Measurements from ENCODE around the gene GSC2.

GSC2 gene

GRCh38 chr22:19132693-19133400, 17.2 kb downstream of the GSC2 start:
- DNase-seq = no peak

DNA sequence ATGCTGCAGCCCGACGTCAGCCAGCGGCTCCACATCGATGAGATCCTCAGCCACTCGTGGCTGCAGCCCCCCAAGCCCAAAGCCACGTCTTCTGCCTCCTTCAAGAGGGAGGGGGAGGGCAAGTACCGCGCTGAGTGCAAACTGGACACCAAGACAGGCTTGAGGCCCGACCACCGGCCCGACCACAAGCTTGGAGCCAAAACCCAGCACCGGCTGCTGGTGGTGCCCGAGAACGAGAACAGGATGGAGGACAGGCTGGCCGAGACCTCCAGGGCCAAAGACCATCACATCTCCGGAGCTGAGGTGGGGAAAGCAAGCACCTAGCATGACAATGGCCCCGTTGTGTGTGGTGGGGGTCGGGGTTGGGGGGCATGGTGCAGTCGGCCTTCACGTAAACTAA, 17.9 kb downstream of the GSC2 start:
- DNase-seq = no peak

DNA sequence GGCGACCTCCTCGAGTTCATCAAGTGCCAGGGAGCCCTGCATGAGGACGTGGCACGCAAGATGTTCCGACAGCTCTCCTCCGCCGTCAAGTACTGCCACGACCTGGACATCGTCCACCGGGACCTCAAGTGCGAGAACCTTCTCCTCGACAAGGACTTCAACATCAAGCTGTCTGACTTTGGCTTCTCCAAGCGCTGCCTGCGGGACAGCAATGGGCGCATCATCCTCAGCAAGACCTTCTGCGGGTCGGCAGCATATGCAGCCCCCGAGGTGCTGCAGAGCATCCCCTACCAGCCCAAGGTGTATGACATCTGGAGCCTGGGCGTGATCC, 18.4 kb downstream of the GSC2 start:
- no peak for DNase-seq

DNA sequence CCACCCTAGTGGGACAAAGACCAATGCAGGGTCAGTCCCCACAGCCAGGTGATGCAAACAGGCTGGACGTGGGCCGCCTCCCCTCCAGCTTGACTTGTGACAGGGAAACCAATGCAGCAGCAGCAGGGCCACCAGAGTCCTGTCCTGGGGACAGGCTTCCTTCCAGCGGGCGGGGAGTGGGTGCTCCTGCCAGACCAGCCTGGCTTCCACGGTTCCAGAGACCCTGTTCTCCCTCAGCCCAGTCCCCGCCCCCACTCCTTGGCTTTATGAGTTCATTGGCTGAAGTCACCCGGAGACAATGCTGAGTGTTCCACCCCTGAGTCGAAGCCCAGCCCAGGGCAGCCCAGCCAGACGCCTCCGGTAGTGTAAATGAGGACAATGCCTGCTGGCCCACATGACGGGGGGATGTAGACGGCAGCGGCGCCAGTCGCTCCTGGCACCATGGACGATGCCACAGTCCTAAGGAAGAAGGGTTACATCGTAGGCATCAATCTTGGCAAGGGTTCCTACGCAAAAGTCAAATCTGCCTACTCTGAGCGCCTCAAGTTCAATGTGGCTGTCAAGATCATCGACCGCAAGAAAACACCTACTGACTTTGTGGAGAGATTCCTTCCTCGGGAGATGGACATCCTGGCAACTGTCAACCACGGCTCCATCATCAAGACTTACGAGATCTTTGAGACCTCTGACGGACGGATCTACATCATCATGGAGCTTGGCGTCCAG, 19.0 kb downstream of the GSC2 start, which contains the start of gene TSSK2:
TSSK2 (plus strand) TSS at position 350 of the 726 bp plus-strand sequence; CDS start at position 442, 92 bp downstream.
- DNase-seq = no peak

DNA sequence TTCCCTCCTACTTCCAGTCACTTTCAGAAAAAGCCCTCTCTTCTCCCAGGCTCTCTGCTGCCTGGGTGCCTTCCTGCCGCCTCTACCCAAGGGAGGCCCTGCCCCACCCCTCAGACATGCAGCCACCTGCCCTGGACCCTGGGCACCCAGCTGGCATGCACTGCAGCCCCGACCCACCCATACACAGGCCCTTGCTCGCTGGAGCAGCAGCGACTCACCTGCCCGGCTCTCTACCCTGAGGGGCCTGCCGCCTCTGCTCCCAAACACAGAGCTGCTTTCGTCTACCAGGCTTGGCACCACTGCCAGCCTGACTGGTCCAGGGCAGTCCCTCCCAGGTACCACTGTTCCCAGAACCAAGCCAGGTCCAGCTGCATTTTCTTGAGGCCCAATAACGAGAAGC, 20.2 kb downstream of the GSC2 start:
- DNase-seq = no peak

GRCh38 chr22:19128946-19129727, 21.0 kb downstream of the GSC2 start:
- DNase-seq = no peak

DNA sequence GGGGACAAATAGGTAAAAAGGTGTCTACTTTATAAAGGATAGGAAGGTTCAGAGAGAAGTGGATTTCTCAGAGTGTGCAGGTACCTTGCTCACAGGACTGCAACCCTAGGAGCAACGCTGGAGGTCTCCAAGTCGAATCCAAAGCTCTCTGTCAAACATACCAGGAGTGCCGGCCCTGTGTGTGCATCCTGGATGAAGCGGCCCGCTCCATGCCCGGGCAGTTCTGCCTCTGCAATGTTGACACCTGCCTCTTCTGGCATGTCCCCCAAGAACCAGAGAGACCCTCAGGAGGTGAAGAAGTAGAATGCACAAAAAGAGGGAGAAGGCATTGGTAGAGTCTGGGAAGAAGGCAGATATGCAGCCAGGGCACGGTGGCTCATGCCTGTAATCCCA, 22.1 kb downstream of the GSC2 start:
- DNase-seq = no peak

GRCh38 chr22:19127329-19128008, 22.6 kb downstream of the GSC2 start:
- DNase-seq = no peak

DNA sequence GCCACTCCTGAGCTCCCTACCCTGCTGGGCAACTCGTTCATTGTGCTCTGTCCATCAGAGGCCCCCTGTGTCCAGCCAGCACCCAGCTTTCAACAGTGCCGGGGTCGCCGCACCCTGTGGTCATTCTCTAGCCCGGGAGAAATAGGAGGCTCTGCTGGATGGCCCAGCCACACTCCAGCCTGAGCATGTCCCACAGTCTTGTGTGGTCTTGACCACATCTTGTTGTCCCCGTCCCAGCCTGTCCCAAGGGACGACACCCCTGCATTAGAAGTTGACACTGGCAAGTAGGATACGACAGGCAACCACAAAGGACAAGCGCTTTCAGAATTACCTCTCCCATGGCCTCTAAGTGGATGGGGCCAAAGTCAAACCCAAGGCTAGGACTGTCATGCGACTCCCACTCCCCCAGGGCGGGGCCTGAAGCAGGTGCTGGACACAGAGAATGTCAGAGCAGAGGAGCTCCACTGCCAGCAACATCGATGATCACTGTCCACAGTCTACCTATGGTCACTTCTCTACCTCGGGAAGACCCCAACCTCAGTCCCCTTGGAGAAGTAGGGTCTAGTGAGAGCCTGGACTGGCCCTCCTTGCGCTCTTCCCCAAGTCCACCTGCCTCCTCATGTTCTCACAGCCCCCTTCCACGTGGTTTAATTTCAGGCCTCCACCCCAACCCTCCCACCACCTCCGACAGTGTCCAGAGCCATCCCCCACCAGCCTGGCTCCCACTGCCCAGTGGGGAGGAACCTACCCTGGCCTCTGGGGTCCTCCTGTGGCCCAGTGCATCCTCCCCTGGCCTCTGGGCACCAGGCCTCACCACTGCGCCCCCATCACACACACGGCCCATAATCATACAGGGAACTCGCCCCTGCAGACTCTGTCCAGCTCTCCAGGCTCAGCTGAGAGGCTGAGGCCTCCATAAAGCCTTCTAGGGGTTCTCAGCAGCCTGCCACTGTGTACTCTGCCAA, 23.5 kb downstream of the GSC2 start:
- no peak for DNase-seq

- DNase-seq = no peak
Measured at GRCh38 chr22:19125474-19126308, 24.4 kb downstream of the GSC2 start.

DNA sequence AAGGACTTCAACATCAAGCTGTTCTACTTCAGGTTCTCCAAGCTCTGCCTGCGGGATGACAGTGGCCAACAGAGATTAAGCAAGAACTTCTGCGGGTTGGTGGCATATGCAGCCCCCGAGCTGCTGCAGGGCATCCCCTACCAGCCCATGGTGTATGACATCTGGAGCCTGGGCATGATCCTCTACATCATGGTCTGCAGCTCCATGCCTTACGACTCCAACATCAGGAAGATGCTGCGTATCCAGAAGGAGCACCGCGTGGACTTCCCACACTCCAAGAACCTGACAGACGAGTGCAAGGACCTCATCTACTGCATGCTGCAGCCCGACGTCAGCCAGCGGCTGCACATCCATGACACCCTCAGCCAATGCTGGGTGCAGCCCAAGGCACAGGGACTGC, 25.1 kb downstream of the GSC2 start:
- no peak for DNase-seq

DNA sequence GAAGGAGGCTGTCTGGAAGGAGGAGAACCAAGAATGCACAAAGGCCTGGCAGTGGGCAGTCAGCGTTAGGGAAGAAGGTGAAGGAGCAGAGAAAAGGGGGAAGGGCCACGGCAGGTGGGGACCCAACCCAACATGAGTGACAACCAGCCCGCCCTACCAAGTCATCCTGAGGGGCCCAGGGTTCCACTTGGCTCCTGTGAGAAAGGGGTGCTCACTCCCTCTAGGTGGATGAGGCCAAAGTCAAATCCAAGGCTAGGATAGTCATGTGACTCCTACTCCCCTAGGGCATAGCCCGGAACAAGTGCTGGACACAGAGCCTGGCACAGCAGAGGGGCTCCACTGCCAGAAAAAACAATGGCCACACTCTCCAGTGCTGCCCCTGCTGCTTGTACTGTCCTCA, 25.7 kb downstream of the GSC2 start:
- no peak for DNase-seq

GRCh38 chr22:19123936-19124335, 26.2 kb downstream of the GSC2 start:
- DNase-seq = no peak

DNA sequence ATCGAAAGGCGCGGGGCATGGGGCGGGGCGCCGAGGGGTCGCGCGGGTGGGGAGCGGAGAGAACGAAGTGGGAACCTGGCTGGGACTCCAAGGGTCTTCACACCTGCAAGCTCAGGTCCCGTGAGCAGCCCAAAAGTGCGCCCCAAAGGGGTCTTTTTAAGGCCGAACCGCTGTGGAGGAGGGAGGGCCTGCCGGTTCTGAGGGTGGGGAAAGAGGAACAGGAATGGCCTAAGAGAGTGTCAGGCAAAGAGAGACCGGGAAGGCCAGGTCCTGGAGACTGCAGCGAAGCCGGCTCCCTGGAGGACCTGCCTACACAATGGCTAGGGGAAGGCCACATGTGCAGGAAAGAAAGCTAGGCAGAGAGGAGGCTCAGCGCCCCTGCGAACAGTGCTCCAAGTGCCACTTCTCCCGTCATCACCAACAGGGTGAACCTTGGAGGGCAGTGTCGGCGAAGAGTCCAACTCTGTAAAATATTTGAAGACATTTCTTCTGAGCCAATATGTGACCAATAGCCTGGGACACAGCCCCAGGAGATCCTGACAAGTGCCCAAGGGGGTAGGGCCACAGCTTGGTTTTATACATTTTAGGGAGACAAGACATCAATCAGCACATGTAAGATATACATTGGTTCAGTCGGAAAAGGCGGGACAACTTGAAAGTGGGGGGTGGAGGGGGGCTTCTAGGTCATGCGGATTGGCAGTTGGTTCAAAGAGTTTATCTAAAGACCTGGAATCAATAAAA, 27.2 kb downstream of the GSC2 start:
- DNase-seq = no peak

DNA sequence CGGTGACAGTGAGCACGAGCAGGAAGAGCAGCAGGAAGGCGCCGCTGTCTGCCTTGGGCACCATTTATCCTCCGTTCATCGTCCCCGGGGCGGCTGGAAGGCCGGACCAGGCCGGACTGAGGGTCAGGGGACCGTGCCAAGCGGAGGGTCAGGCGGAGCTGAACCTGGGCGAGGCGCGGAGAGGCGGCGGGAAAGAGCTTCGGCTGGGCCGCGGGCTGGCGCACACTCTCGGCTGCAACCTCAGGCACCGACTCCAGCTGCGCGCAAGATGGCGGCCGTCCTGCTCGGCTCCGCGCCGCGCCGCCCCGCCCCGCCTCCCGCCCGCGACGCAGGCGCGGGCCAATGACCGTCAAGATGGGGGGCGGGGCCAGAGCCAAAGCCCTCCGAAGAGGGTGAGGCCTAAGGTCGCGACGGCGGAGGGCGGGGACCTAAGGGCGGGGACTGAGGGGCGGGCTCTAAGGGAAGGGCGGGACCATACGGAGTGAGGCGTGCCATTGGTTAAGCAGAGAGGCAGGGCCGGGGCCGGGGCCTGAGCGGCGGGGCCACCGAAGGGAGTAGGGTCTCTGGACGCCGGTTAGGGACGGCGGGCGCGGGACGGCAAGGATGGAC, 27.8 kb downstream of the GSC2 start, which contains the start of gene DGCR2:
DGCR2 (minus strand) TSS at position 270 of the 609 bp plus-strand sequence; CDS start at position 64, 206 bp downstream.
- peak; percentile 95 for DNase-seq

DNA sequence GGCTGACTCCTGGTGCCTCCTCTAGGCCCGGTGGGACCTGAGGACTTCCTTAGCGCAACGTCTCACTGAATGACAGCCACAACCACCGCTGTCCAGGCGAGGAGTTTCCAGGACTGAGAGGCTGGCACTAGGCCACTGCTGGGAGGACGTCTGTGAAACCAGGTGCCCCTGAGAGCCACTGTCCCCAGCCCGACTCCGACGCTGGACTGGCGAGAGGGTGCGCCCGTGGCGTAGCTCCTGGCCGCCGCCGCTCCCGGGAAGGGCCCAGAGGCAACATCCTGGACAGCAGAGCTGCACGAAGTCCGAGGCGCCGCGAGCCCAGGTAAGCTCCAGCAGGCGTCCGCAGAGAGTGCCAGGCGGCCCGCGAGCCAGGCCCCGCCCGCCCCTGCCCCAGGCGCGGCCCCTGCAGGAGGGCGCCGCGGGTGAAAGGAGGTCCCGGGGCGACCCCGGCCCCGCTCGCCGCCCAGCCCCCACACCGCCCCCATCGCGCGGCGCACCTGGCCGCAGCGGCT, 28.4 kb downstream of the GSC2 start:
- DNase-seq = peak; percentile 12

GRCh38 chr22:19120829-19121630, 29.1 kb downstream of the GSC2 start:
- DNase-seq = no peak

DNA sequence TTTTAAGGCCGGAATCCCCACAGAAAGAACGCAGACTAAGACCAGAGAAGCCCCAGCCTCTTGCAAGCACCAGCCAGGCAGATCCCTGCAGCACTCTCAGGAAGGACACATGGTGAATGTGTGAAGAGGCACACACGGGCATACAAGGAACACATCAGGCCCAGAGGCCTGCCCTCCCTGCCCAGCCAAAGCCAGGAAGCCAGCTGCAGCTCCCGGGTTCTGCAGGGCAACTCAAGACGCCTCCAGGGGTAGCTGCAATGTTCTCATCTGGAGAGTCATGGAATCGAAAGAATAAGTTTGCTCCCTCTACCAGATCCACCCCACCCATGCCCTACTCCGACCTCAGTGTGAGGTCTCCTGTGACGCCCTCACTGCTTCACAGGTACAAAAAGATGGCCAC, 30.1 kb downstream of the GSC2 start:
- DNase-seq = no peak

Data from effector CD4-positive, alpha-beta T cell (primary cell).